Thyroid gland (tissue), 4 donors: Measurements from ENCODE around the gene GPRC6A. TPM values are rescaled to one million over a fixed set of nuclear protein-coding genes. Genes with fewer than 3 reads are reported as not detected.

Experiments used
- DNase-seq, 2 donors: peaks; one replicate each; pipeline ENCODE4 v3.0.0-alpha.2; 2019
- H3K27ac ChIP-seq, 3 donors: fragments of 200-600 bp; sonication (generic); 1 replicate in 2 of 3; 2 replicates in 1 of 3; pipeline ENCODE4 v1.5.1; 2016 to 2019; ENCODE audit warnings: mild to moderate bottlenecking in 1 of 3, moderate library complexity in 1 of 3
- H3K27me3 ChIP-seq: fragments of 200-600 bp; sonication (generic); one replicate; pipeline ENCODE4 v1.5.1; 2019
- H3K36me3 ChIP-seq, 2 donors: fragments of 200-600 bp; sonication (generic); one replicate each; pipeline ENCODE4 v1.5.1; 2016 to 2019
- H3K4me1 ChIP-seq, 2 donors: fragments of 200-600 bp; sonication (generic); one replicate each; pipeline ENCODE4 v1.5.1; 2017 to 2019
- H3K4me3 ChIP-seq, 3 donors: fragments of 200-600 bp; sonication (generic); replicated peaks in 1 of 3; 1 replicate in 2 of 3; 2 replicates in 1 of 3; pipeline ENCODE4 v1.5.1; 2016; ENCODE audit warnings: mild to moderate bottlenecking in 1 of 3
- H3K9me3 ChIP-seq: fragments of 200-600 bp; sonication (generic); one replicate; pipeline ENCODE4 v1.5.1; 2017
- POLR2A ChIP-seq, 2 donors: fragments of 450-650 bp; IDR thresholded peaks; one replicate each; pipeline ENCODE4 v1.6.1; 2017; ENCODE audit warnings: antibody characterized with exemption in 2 of 2, mild to moderate bottlenecking in 2 of 2, moderate library complexity in 1 of 2
- WGBS, 2 donors: methylation state at CpG; one replicate each; pipeline ENCODE4 v1.1.5; 2017; 5-methylcytosine and 5-hydroxymethylcytosine counted together
- intact Hi-C: fragments of 100-400 bp; cut with DNase I; formaldehyde crosslinking; loops from one replicate; pipeline ENCODE4 v1.15.1; 2023
- total RNA-seq, 4 donors: library from RNA; depleted of rRNA; stranded (reverse); fragments of >200 nt; gene quantifications; one replicate each; pipeline ENCODE4 v1.2.3, GENCODE V29; 2016
- TF ChIP-seq, protein P1 (sequence below), 6 experiments: fragments of 200-600 bp in 3 of 6; fragments of 450-650 bp in 3 of 6; sonication (generic) in 3 of 6; IDR thresholded peaks; one replicate each; pipeline ENCODE4 v1.5.1; 2016 to 2019; ENCODE audit warnings: antibody characterized with exemption in 6 of 6, mild to moderate bottlenecking in 2 of 6, inconsistent platforms in 1 of 6, moderate library complexity in 1 of 6

GPRC6A gene
- total RNA-seq, 4 donors from 2014 or later = not detected

DNA sequence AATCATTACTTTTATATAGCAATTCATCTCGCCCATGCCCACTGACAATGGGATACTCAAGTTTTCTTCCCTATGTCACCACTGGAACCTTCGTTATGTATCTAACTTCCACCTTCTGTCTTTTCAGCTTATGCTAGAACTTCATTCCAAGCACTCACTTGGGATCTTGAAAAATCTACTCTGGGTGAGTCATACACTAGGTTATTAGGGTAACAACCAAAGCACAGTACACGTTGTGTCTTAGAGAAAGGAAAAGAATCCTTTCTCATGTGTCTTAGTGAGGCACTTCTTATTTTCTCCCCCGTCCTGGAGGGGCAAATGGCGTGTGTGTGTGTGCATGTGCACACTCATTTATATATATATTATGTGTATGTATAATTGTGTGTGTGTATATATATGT lies 45.0 kb downstream of the GPRC6A start:
- H3K27ac ChIP-seq = no peak overlapping the region
- no peaks in the 10 kb centered on the region for H3K9me3 ChIP-seq
- no peak for DNase-seq
- TF ChIP-seq POLR2A (IDR thresholded peaks at IDR 0.05) = no peak
- TF ChIP-seq, protein P1, sequence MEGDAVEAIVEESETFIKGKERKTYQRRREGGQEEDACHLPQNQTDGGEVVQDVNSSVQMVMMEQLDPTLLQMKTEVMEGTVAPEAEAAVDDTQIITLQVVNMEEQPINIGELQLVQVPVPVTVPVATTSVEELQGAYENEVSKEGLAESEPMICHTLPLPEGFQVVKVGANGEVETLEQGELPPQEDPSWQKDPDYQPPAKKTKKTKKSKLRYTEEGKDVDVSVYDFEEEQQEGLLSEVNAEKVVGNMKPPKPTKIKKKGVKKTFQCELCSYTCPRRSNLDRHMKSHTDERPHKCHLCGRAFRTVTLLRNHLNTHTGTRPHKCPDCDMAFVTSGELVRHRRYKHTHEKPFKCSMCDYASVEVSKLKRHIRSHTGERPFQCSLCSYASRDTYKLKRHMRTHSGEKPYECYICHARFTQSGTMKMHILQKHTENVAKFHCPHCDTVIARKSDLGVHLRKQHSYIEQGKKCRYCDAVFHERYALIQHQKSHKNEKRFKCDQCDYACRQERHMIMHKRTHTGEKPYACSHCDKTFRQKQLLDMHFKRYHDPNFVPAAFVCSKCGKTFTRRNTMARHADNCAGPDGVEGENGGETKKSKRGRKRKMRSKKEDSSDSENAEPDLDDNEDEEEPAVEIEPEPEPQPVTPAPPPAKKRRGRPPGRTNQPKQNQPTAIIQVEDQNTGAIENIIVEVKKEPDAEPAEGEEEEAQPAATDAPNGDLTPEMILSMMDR (IDR thresholded peaks at IDR 0.05) = no peak
- H3K36me3 ChIP-seq = no peaks in the 10 kb centered on the region
- no peaks in the 10 kb centered on the region for H3K4me1 ChIP-seq
- WGBS, 2 donors = 78 to 80% methylated on average over 5 of the region's 5 CpGs
- intact Hi-C loops = no loop called here
- H3K4me3 ChIP-seq = no peak overlapping the region
- no peaks in the 10 kb centered on the region for H3K27me3 ChIP-seq

DNA sequence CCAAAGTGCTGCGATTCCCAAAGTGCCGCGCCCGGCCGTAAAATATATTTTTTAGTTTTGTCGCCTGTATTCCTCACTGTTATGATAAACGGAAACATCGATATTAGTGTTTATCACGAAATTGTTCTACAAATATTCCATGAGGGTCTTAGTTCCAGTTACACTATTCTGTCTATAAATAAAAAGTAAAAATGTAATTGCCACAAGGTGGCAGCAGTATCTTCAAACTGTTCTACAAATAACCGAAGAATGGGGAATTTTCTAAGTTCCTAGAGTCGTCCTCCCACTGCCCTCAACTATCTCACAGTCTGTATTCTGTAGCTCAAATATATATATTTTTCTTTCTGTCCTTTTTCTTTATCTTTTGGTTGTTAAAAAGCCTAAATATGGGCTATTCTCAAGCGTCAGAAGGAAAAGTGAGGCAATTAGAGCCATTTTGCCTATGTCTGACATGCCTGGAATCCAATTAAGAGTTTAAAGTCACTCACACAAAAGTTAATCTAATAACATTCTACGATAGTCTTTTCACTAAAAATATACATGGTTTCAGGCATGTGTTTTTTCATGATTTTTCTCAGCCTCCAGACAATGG lies 49.2 kb downstream of the GPRC6A start:
- TF ChIP-seq, protein P1 (IDR thresholded peaks at IDR 0.05) = peak in 3 of 6 experiments; percentile 27 to 47 (median 37)
- TF ChIP-seq POLR2A (IDR thresholded peaks at IDR 0.05) = no peak
- no peak overlapping the region for H3K4me3 ChIP-seq
- intact Hi-C loops = no loop called here

DNA sequence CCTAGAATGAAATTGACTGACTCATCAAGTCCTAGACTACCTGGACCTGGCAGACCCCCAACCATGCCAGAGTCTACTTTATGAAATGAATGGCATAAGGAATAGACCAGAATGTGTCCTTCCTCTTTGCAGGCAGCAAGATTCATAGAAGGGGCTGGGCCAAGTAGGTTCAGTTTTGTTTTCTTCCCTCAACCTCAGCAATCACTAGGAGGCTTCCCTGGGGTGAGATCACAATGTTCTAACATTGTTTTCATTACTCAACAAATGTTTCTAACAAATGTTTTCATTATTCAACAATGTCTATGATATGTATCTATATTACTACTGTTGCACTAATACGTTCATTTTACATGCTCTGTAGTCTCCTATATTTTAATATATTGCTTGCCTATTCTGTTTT lies 55.0 kb downstream of the GPRC6A start:
- Histone ChIP-seq H3K27ac (no peak overlapping the region), H3K9me3 (no peaks in the 10 kb centered on the region), H3K4me3 (no peak overlapping the region), H3K4me1 (no peaks in the 10 kb centered on the region), H3K36me3 (no peaks in the 10 kb centered on the region), H3K27me3 (no peaks in the 10 kb centered on the region)
- WGBS, 2 donors = 85 to 86% methylated on average over 1 of the region's 1 CpG
- intact Hi-C loops = no loop called here
- no peak for TF ChIP-seq POLR2A (IDR thresholded peaks at IDR 0.05)
- TF ChIP-seq, protein P1 (IDR thresholded peaks at IDR 0.05) = no peak
- DNase-seq = no peak

More for the DNA sequence above, 49.2 kb downstream of the GPRC6A start:
- H3K27me3 ChIP-seq = no peaks in the 10 kb centered on the region
- no peaks in the 10 kb centered on the region for H3K36me3 ChIP-seq
- H3K27ac ChIP-seq = no peak overlapping the region
- DNase-seq = no peak
- WGBS, 2 donors = 18 to 27% methylated on average over 13 of the region's 13 CpGs
- H3K9me3 ChIP-seq = no peaks in the 10 kb centered on the region
- no peaks in the 10 kb centered on the region for H3K4me1 ChIP-seq

DNA sequence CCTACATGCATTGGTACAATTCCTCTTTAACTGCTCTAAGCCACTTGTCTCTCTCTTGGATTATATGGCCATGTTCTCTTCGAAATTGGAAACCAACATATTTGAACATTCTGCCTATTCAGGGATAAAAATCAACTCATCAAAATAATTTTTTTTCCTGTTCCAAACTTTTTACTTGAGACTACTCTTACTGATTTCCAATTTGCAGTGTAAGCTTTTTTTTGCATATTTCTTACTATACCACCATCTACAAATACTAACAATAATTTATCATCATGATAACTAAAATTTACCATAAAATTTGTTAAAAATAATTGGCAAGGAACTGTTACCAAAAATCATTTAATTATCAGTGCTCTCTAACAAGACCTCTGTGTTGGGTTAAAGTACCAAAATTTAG lies 56.4 kb downstream of the GPRC6A start:
- no peaks in the 10 kb centered on the region for H3K36me3 ChIP-seq
- no peak overlapping the region for H3K27ac ChIP-seq
- 79 to 86% methylated on average over 1 of the region's 1 CpG for WGBS, 2 donors
- intact Hi-C loops = no loop called here
- no peak overlapping the region for H3K4me3 ChIP-seq
- no peak for TF ChIP-seq POLR2A (IDR thresholded peaks at IDR 0.05)
- TF ChIP-seq, protein P1 (IDR thresholded peaks at IDR 0.05) = no peak
- no peaks in the 10 kb centered on the region for H3K9me3 ChIP-seq
- DNase-seq = no peak
- H3K27me3 ChIP-seq = no peaks in the 10 kb centered on the region
- no peaks in the 10 kb centered on the region for H3K4me1 ChIP-seq

DNA sequence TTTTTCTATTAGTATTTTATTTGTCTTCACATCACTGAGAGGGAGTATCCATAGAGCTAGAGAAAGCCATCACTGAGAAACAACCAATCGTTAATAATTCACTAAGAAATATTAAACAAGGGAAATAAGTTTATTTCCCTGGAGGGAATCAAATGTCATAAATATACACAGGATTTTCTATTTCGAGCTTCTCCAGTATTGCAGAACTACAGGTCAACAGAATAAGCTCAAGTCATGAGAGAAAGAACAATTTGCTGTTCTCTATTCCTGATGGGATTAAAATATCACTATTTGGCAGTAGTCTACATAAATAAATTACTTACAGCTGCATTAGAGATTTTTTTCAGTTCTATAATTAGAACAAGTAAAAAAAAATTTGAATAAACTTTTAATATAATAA lies 61.2 kb downstream of the GPRC6A start:
- WGBS, 2 donors = 72 to 76% methylated on average over 2 of the region's 2 CpGs
- no peaks in the 10 kb centered on the region for H3K27me3 ChIP-seq
- intact Hi-C loops = no loop called here
- no peaks in the 10 kb centered on the region for H3K9me3 ChIP-seq
- no peak overlapping the region for H3K27ac ChIP-seq
- no peak for TF ChIP-seq POLR2A (IDR thresholded peaks at IDR 0.05)
- TF ChIP-seq, protein P1 (IDR thresholded peaks at IDR 0.05) = no peak
- peaks cover 3 to 8% of the 10 kb centered on the region in 2 donors for H3K4me1 ChIP-seq
- no peaks in the 10 kb centered on the region for H3K36me3 ChIP-seq
- no peak overlapping the region for H3K4me3 ChIP-seq
- no peak for DNase-seq
